Osteocyte (in vitro differentiated cells): ENCODE results near the gene NPTX1. TPM values are rescaled to one million over a fixed set of nuclear protein-coding genes. Genes with fewer than 3 reads are reported as not detected.

Experiments
- DNase-seq: peaks from one replicate; pipeline ENCODE4 v3.0.0; 2021; ENCODE audit warnings: mixed read lengths; ENCODE audit not compliant: unreplicated experiment; ENCODE audit errors: extremely low spot score
- H3K27ac Mint-ChIP-seq: one replicate; pipeline ENCODE4 v1.8.0; 2021; ENCODE audit warnings: mild to moderate bottlenecking, mixed read lengths; ENCODE audit not compliant: unreplicated experiment
- H3K27me3 Mint-ChIP-seq: one replicate; pipeline ENCODE4 v1.8.0; 2021; ENCODE audit warnings: mixed read lengths; ENCODE audit not compliant: unreplicated experiment
- H3K36me3 Mint-ChIP-seq: one replicate; pipeline ENCODE4 v1.8.0; 2021; ENCODE audit warnings: mixed read lengths; ENCODE audit not compliant: unreplicated experiment
- H3K4me1 Mint-ChIP-seq: one replicate; pipeline ENCODE4 v1.8.0; 2021; ENCODE audit warnings: mixed read lengths; ENCODE audit not compliant: unreplicated experiment
- H3K4me3 Mint-ChIP-seq: one replicate; pipeline ENCODE4 v1.8.0; 2021; ENCODE audit warnings: mild to moderate bottlenecking, moderate library complexity, mixed read lengths; ENCODE audit not compliant: unreplicated experiment
- H3K9me3 Mint-ChIP-seq: one replicate; pipeline ENCODE4 v1.8.0; 2021; ENCODE audit warnings: mixed read lengths; ENCODE audit not compliant: unreplicated experiment
- CTCF ChIP-seq: fragments of 200-600 bp; sonication (generic); IDR thresholded peaks from 2 replicates; pipeline ENCODE4 v1.5.0; 2021; ENCODE audit warnings: antibody characterized with exemption, mild to moderate bottlenecking, moderate library complexity
- total RNA-seq: library from RNA; stranded (reverse); gene quantifications from 2 replicates; pipeline ENCODE4 v1.2.1, GENCODE V29; 2021

NPTX1 gene
- total RNA-seq, 1 donor from 2014 or later: 2.8 TPM

DNA sequence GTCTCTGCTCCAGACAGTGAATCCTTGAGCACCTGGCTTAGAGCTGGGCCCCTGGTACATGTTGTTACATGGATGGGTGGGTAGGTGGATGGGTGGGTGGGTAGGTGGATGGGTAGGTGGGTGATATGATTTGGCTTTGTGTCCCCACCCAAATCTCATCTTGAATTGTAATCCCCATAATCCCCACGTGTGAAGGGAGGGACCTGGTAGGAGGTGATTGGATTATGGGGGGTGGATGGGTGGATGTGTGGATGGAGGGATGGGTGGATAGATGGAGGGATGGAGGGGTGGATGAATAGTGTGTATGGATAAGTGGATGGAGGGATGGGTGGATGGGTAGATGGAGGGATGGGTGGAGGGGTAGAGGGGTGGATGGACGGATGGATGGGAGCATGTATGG lies 26.6 kb upstream of the NPTX1 start:
- peaks cover 18% of the 10 kb centered on the region for H3K4me1 Mint-ChIP-seq
- TF ChIP-seq CTCF: no peak
- H3K36me3 Mint-ChIP-seq: no peaks in the 10 kb centered on the region
- H3K27me3 Mint-ChIP-seq: no peaks in the 10 kb centered on the region
- DNase-seq: no peak
- no peak overlapping the region for H3K4me3 Mint-ChIP-seq
- no peaks in the 10 kb centered on the region for H3K9me3 Mint-ChIP-seq
- no peak overlapping the region for H3K27ac Mint-ChIP-seq

- Mint-ChIP-seq H3K4me3 (no peak overlapping the region), H3K4me1 (peaks cover 19% of the 10 kb centered on the region), H3K27ac (no peak overlapping the region), H3K9me3 (no peaks in the 10 kb centered on the region), H3K36me3 (no peaks in the 10 kb centered on the region), H3K27me3 (no peaks in the 10 kb centered on the region)
- DNase-seq: no peak
- TF ChIP-seq CTCF: no peak
Measured at GRCh38 chr17:80502578-80502877, 26.1 kb upstream of the NPTX1 start.

DNA sequence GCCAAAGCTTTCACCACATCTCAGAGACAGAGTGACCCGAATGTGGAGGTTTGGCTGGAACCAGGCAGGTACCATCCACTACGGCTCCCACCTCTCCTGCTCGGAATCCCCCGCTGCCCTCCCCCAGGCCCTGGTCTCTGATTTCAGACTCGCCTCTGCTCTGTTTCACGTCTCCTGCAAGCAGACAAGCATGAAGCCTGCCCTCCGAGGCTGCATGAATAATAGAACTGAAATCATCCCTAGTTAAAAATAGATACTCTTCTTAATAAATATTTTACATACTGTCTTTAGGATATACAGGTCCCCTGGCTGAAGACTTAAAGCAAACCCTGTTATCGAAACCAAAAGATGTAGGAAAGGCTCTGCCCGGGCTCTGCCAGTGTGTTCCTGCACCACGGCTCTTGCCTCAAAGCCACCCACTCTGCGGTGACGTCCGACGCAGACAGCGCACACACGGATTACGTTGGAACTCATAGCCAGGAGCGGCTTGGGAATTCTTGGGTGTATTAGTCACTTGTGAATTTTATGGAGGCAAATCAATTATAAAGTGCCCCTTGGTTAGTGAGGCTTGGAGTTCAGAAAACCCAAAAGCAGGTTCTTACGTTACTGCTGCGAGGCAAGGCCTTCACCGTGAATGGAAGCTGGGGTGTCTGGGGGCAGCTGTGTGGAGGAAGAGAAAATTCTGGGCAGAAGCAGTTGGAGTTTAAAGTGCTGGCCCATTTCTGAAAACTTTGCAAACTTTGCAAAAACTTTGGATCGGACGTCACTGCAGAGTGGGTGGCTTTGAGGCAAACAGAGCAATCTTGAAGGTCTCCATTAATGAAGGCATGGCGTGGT lies 25.6 kb upstream of the NPTX1 start:
- H3K4me3 Mint-ChIP-seq: no peak overlapping the region
- H3K36me3 Mint-ChIP-seq: no peaks in the 10 kb centered on the region
- no peak for TF ChIP-seq CTCF
- no peak overlapping the region for H3K27ac Mint-ChIP-seq
- DNase-seq: no peak
- peaks cover 4% of the 10 kb centered on the region for H3K27me3 Mint-ChIP-seq
- H3K4me1 Mint-ChIP-seq: peaks cover 19% of the 10 kb centered on the region
- H3K9me3 Mint-ChIP-seq: no peaks in the 10 kb centered on the region

- Mint-ChIP-seq H3K4me3 (no peak overlapping the region), H3K9me3 (no peaks in the 10 kb centered on the region), H3K4me1 (peaks cover 16% of the 10 kb centered on the region), H3K27ac (no peak overlapping the region), H3K36me3 (no peaks in the 10 kb centered on the region), H3K27me3 (peaks cover 15% of the 10 kb centered on the region)
- DNase-seq: no peak
- TF ChIP-seq CTCF: no peak
Measured at GRCh38 chr17:80499961-80500665, 23.7 kb upstream of the NPTX1 start.

- Mint-ChIP-seq H3K4me3 (no peak overlapping the region), H3K36me3 (no peaks in the 10 kb centered on the region), H3K27ac (no peak overlapping the region), H3K4me1 (peaks cover 10% of the 10 kb centered on the region), H3K27me3 (peaks cover 15% of the 10 kb centered on the region), H3K9me3 (no peaks in the 10 kb centered on the region)
- no peak for TF ChIP-seq CTCF
- no peak for DNase-seq
Measured at GRCh38 chr17:80499560-80499959, 23.2 kb upstream of the NPTX1 start.
